OCI-LY7 (cell line): Measurements from ENCODE around the gene PITPNB.

Experiments
- EZH2phosphoT487 ChIP-seq: fragments of 200-600 bp; sonication (generic); IDR thresholded peaks from 2 replicates; pipeline ENCODE4 v1.6.1; 2018; ENCODE audit warnings: low read depth, borderline replicate concordance, mild to moderate bottlenecking, mixed run types, antibody characterized with exemption, low read length, moderate library complexity, mixed read lengths
- TF ChIP-seq, protein P1 (sequence below): fragments of 200-600 bp; sonication (generic); conservative IDR thresholded peaks from 2 replicates; pipeline ENCODE4 v1.5.1; 2014; ENCODE audit warnings: mild to moderate bottlenecking, antibody characterized with exemption, low read length, moderate library complexity, mixed read lengths

DNA sequence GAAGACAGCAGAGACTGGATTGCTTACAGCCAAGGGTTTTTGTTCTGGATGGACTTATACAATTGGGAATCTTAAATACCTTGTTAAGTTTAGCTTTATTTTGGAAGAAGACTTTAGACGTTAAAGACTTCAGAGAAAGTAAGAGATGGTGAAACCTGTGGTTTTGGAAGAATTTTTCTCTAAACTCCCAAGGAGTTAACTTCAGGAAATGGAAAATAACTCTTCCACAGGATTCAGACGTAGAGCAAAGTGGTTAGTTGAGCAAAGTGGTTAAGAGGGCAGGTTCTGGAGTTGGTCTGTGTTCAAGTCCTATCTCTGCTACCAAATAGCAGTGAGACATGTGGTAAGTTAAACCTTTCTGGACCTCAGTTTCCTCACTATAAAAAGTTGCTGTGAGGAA is 12.8 kb downstream of the PITPNB start:
- no peak for TF ChIP-seq EZH2phosphoT487
- TF ChIP-seq, protein P1, sequence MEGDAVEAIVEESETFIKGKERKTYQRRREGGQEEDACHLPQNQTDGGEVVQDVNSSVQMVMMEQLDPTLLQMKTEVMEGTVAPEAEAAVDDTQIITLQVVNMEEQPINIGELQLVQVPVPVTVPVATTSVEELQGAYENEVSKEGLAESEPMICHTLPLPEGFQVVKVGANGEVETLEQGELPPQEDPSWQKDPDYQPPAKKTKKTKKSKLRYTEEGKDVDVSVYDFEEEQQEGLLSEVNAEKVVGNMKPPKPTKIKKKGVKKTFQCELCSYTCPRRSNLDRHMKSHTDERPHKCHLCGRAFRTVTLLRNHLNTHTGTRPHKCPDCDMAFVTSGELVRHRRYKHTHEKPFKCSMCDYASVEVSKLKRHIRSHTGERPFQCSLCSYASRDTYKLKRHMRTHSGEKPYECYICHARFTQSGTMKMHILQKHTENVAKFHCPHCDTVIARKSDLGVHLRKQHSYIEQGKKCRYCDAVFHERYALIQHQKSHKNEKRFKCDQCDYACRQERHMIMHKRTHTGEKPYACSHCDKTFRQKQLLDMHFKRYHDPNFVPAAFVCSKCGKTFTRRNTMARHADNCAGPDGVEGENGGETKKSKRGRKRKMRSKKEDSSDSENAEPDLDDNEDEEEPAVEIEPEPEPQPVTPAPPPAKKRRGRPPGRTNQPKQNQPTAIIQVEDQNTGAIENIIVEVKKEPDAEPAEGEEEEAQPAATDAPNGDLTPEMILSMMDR = no peak
